ENCODE measurements around the gene MTG1. TPM values are rescaled to one million over a fixed set of nuclear protein-coding genes. Genes with fewer than 3 reads are reported as not detected.
"Not testable (repeated sequence)": the region's sequence is repeated elsewhere in the genome, so short reads cannot be mapped to it uniquely, and the experiment has no call there.

MTG1 gene
- polyA plus RNA-seq, 4 donors, result 67.4 to 124 (median 90.9) TPM

- Histone ChIP-seq H3K36me3 (ENCODE audit: control insufficient read depth in 3 of 3, insufficient read depth in 2 of 3, low read depth in 1 of 3, low read length in 3 of 3) (no peaks in the 10 kb centered on the region), H3K27ac (ENCODE audit: low read depth in 1 of 3, low read length in 2 of 3) (no peak overlapping the region), H3K9me3 (ENCODE audit: control insufficient read depth in 2 of 2, insufficient read depth in 1 of 2, low read depth in 1 of 2, low read length in 1 of 2) (peaks cover 0 to 2% of the 10 kb centered on the region in 2 donors), H3K27me3 (ENCODE audit: control insufficient read depth in 3 of 3, insufficient read depth in 3 of 3, low read length in 3 of 3) (no peaks in the 10 kb centered on the region), H3K4me3 (ENCODE audit: low read depth in 1 of 3, low read length in 3 of 3) (no peak overlapping the region), H3K4me1 (ENCODE audit: control insufficient read depth in 3 of 3, insufficient read depth in 2 of 3, low read depth in 1 of 3, low read length in 2 of 3) (no peaks in the 10 kb centered on the region)
- FAIRE-seq (no peak), DNase-seq (no peak)
- 87 to 88% (median 87%) methylated on average over 10 of the region's 10 CpGs for WGBS, 3 donors
Observed at GRCh38 chr10:133462512-133463305, 68.8 kb downstream of the MTG1 start.

- 85 to 93% (median 93%) methylated on average over 12 of the region's 12 CpGs for WGBS, 3 donors
Observed at GRCh38 chr10:133464582-133465031, 70.7 kb downstream of the MTG1 start.

DNA sequence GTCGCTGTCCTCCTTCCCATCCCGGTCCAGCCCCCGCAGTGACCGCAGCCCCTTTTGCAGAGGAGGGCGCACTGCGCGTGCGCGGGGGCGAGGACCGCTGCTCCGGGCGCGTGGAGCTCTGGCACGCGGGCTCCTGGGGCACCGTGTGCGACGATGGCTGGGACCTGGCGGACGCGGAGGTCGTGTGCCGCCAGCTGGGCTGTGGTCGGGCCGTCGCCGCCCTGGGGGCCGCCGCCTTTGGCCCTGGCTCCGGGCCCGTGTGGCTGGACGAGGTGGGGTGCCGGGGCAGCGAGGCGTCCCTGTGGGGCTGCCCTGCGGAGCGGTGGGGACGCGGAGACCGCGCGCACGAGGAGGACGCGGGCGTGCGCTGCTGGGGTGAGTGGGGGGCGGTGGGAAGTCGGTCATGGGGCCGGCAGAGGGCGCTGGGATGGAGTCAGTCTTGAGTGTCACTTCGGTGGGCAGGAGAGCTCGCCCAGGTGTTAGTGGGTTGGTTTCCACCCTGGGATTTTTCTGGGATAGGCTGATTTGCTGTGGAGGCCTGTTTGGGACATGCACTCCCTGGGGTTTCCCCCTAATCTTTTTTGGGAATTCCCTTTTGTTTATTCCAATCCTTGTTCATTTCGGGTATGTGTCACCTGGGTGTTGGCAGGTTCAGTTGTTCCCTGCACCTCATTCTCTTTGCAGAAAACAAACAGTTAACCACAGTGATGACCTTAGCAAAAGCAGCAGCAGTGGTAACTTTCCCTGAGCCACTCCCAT lies 71.4 kb downstream of the MTG1 start:
- no peak overlapping the region for H3K27ac ChIP-seq (ENCODE audit: low read depth in 1 of 3, low read length in 2 of 3)
- H3K9me3 ChIP-seq (ENCODE audit: control insufficient read depth in 2 of 2, insufficient read depth in 1 of 2, low read depth in 1 of 2, low read length in 1 of 2), result no peaks in the 10 kb centered on the region
- H3K36me3 ChIP-seq (ENCODE audit: control insufficient read depth in 3 of 3, insufficient read depth in 2 of 3, low read depth in 1 of 3, low read length in 3 of 3), result no peaks in the 10 kb centered on the region
- H3K4me3 ChIP-seq (ENCODE audit: low read depth in 1 of 3, low read length in 3 of 3), result no peak overlapping the region
- H3K4me1 ChIP-seq (ENCODE audit: control insufficient read depth in 3 of 3, insufficient read depth in 2 of 3, low read depth in 1 of 3, low read length in 2 of 3), result no peaks in the 10 kb centered on the region
- H3K27me3 ChIP-seq (ENCODE audit: control insufficient read depth in 3 of 3, insufficient read depth in 3 of 3, low read length in 3 of 3), result no peaks in the 10 kb centered on the region
- FAIRE-seq (no peak), DNase-seq (no peak)
- WGBS, 3 donors, result 37 to 56% (median 45%) methylated on average over 45 to 55 of the region's 55 CpGs

More at GRCh38 chr10:133464582-133465031, 70.7 kb downstream of the MTG1 start:
- Histone ChIP-seq H3K36me3 (ENCODE audit: control insufficient read depth in 3 of 3, insufficient read depth in 2 of 3, low read depth in 1 of 3, low read length in 3 of 3) (no peaks in the 10 kb centered on the region), H3K4me3 (ENCODE audit: low read depth in 1 of 3, low read length in 3 of 3) (no peak overlapping the region), H3K27ac (ENCODE audit: low read depth in 1 of 3, low read length in 2 of 3) (no peak overlapping the region), H3K4me1 (ENCODE audit: control insufficient read depth in 3 of 3, insufficient read depth in 2 of 3, low read depth in 1 of 3, low read length in 2 of 3) (no peaks in the 10 kb centered on the region), H3K27me3 (ENCODE audit: control insufficient read depth in 3 of 3, insufficient read depth in 3 of 3, low read length in 3 of 3) (no peaks in the 10 kb centered on the region), H3K9me3 (ENCODE audit: control insufficient read depth in 2 of 2, insufficient read depth in 1 of 2, low read depth in 1 of 2, low read length in 1 of 2) (no peaks in the 10 kb centered on the region)
- DNase-seq (no peak), FAIRE-seq (no peak)

GRCh38 chr10:133465950-133466474 lies 72.1 kb downstream of the MTG1 start:
- 85 to 89% (median 86%) methylated on average over 7 of the region's 7 CpGs for WGBS, 3 donors
- no peaks in the 10 kb centered on the region for H3K9me3 ChIP-seq (ENCODE audit: control insufficient read depth in 2 of 2, insufficient read depth in 1 of 2, low read depth in 1 of 2, low read length in 1 of 2)
- no peak overlapping the region for H3K27ac ChIP-seq (ENCODE audit: low read depth in 1 of 3, low read length in 2 of 3)
- H3K27me3 ChIP-seq (ENCODE audit: control insufficient read depth in 3 of 3, insufficient read depth in 3 of 3, low read length in 3 of 3), result no peaks in the 10 kb centered on the region
- DNase-seq, result no peak
- FAIRE-seq, result no peak
- no peaks in the 10 kb centered on the region for H3K4me1 ChIP-seq (ENCODE audit: control insufficient read depth in 3 of 3, insufficient read depth in 2 of 3, low read depth in 1 of 3, low read length in 2 of 3)
- no peaks in the 10 kb centered on the region for H3K36me3 ChIP-seq (ENCODE audit: control insufficient read depth in 3 of 3, insufficient read depth in 2 of 3, low read depth in 1 of 3, low read length in 3 of 3)
- H3K4me3 ChIP-seq (ENCODE audit: low read depth in 1 of 3, low read length in 3 of 3), result no peak overlapping the region

GRCh38 chr10:133466683-133467275 lies 72.8 kb downstream of the MTG1 start:
- H3K36me3 ChIP-seq (ENCODE audit: control insufficient read depth in 3 of 3, insufficient read depth in 2 of 3, low read depth in 1 of 3, low read length in 3 of 3), result no peaks in the 10 kb centered on the region
- peaks cover 0 to 5% of the 10 kb centered on the region in 2 donors for H3K9me3 ChIP-seq (ENCODE audit: control insufficient read depth in 2 of 2, insufficient read depth in 1 of 2, low read depth in 1 of 2, low read length in 1 of 2)
- no peaks in the 10 kb centered on the region for H3K27me3 ChIP-seq (ENCODE audit: control insufficient read depth in 3 of 3, insufficient read depth in 3 of 3, low read length in 3 of 3)
- H3K4me1 ChIP-seq (ENCODE audit: control insufficient read depth in 3 of 3, insufficient read depth in 2 of 3, low read depth in 1 of 3, low read length in 2 of 3), result no peaks in the 10 kb centered on the region
- H3K27ac ChIP-seq (ENCODE audit: low read depth in 1 of 3, low read length in 2 of 3), result no peak overlapping the region
- DNase-seq, result no peak
- WGBS, 3 donors, result 91 to 95% (median 93%) methylated on average over 7 of the region's 7 CpGs
- no peak overlapping the region for H3K4me3 ChIP-seq (ENCODE audit: low read depth in 1 of 3, low read length in 3 of 3)
- FAIRE-seq, result no peak

GRCh38 chr10:133467286-133467911 lies 73.4 kb downstream of the MTG1 start:
- no peaks in the 10 kb centered on the region for H3K36me3 ChIP-seq (ENCODE audit: control insufficient read depth in 3 of 3, insufficient read depth in 2 of 3, low read depth in 1 of 3, low read length in 3 of 3)
- 90% methylated on average over 17 of the region's 17 CpGs for WGBS, 3 donors
- H3K4me3 ChIP-seq (ENCODE audit: low read depth in 1 of 3, low read length in 3 of 3), result no peak overlapping the region
- H3K4me1 ChIP-seq (ENCODE audit: control insufficient read depth in 3 of 3, insufficient read depth in 2 of 3, low read depth in 1 of 3, low read length in 2 of 3), result no peaks in the 10 kb centered on the region
- DNase-seq (no peak), FAIRE-seq (no peak)
- H3K27me3 ChIP-seq (ENCODE audit: control insufficient read depth in 3 of 3, insufficient read depth in 3 of 3, low read length in 3 of 3), result no peaks in the 10 kb centered on the region
- H3K27ac ChIP-seq (ENCODE audit: low read depth in 1 of 3, low read length in 2 of 3), result no peak overlapping the region
- H3K9me3 ChIP-seq (ENCODE audit: control insufficient read depth in 2 of 2, insufficient read depth in 1 of 2, low read depth in 1 of 2, low read length in 1 of 2), result peaks cover 0 to 5% of the 10 kb centered on the region in 2 donors

- not testable (repeated sequence) for DNase-seq; H3K36me3 ChIP-seq (ENCODE audit: control insufficient read depth in 3 of 3, insufficient read depth in 2 of 3, low read depth in 1 of 3, low read length in 3 of 3); FAIRE-seq; H3K27ac ChIP-seq (ENCODE audit: low read depth in 1 of 3, low read length in 2 of 3); H3K4me1 ChIP-seq (ENCODE audit: control insufficient read depth in 3 of 3, insufficient read depth in 2 of 3, low read depth in 1 of 3, low read length in 2 of 3); H3K27me3 ChIP-seq (ENCODE audit: control insufficient read depth in 3 of 3, insufficient read depth in 3 of 3, low read length in 3 of 3); H3K4me3 ChIP-seq (ENCODE audit: low read depth in 1 of 3, low read length in 3 of 3); H3K9me3 ChIP-seq (ENCODE audit: control insufficient read depth in 2 of 2, insufficient read depth in 1 of 2, low read depth in 1 of 2, low read length in 1 of 2)
- WGBS, 3 donors, result 67 to 86% (median 81%) methylated on average over 3 of the region's 3 CpGs
Observed at GRCh38 chr10:133469205-133469604, 75.2 kb downstream of the MTG1 start.
